ENCODE data around the gene RNASE3.
"Not testable (repeated sequence)": the region's sequence is repeated elsewhere in the genome, so short reads cannot be mapped to it uniquely, and the experiment has no call there.

RNASE3 gene

GRCh38 chr14:20878695-20879094, 12.5 kb upstream of the RNASE3 start:
- in situ Hi-C loops (cut with HindIII; ENCODE audit: low sequenced_read_pairs), result no loop called here
- DNase-seq (ENCODE audit: low read depth, low spot score), result no peak
- TF ChIP-seq, protein P1, sequence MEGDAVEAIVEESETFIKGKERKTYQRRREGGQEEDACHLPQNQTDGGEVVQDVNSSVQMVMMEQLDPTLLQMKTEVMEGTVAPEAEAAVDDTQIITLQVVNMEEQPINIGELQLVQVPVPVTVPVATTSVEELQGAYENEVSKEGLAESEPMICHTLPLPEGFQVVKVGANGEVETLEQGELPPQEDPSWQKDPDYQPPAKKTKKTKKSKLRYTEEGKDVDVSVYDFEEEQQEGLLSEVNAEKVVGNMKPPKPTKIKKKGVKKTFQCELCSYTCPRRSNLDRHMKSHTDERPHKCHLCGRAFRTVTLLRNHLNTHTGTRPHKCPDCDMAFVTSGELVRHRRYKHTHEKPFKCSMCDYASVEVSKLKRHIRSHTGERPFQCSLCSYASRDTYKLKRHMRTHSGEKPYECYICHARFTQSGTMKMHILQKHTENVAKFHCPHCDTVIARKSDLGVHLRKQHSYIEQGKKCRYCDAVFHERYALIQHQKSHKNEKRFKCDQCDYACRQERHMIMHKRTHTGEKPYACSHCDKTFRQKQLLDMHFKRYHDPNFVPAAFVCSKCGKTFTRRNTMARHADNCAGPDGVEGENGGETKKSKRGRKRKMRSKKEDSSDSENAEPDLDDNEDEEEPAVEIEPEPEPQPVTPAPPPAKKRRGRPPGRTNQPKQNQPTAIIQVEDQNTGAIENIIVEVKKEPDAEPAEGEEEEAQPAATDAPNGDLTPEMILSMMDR (IDR thresholded peaks at IDR 0.05; ENCODE audit: low read depth, low read length), result no peak
- no peak overlapping the region for H3K4me3 ChIP-seq (ENCODE audit: low read depth, low read length)

- in situ Hi-C loops (cut with HindIII; ENCODE audit: low sequenced_read_pairs); H3K4me3 ChIP-seq (ENCODE audit: low read depth, low read length); DNase-seq (ENCODE audit: low read depth, low spot score): not testable (repeated sequence)
These were observed 10.0 kb upstream of the RNASE3 start for GRCh38 chr14:20881229-20881628.

- in situ Hi-C loops (cut with HindIII; ENCODE audit: low sequenced_read_pairs); H3K4me3 ChIP-seq (ENCODE audit: low read depth, low read length); DNase-seq (ENCODE audit: low read depth, low spot score): not testable (repeated sequence)
These were observed 8.4 kb upstream of the RNASE3 start for GRCh38 chr14:20882787-20883186.

- in situ Hi-C loops (cut with HindIII; ENCODE audit: low sequenced_read_pairs); H3K4me3 ChIP-seq (ENCODE audit: low read depth, low read length); DNase-seq (ENCODE audit: low read depth, low spot score): not testable (repeated sequence)
These were observed 2.8 kb upstream of the RNASE3 start for GRCh38 chr14:20888411-20888810.

DNA sequence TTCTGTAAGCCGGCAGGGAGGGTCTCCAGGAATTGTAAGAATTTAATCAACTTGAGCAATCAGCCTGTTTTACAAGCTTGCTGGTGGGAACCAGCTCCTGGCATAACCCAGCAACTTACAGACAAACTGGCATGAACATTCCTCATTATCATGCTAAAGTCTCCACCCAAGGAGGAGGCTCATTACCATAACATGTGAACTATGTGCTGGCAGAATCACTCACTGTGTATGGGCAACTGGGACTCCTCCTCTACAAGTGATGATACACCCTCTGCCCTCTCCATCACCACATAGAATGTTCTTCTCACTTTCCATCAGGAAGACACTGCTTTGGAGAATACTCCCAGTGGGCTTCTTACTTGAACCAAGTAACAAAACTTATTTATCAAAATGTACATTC, 4.1 kb downstream of the RNASE3 start:
- DNase-seq (ENCODE audit: low read depth, low spot score); in situ Hi-C loops (cut with HindIII; ENCODE audit: low sequenced_read_pairs): not testable (repeated sequence)

DNA sequence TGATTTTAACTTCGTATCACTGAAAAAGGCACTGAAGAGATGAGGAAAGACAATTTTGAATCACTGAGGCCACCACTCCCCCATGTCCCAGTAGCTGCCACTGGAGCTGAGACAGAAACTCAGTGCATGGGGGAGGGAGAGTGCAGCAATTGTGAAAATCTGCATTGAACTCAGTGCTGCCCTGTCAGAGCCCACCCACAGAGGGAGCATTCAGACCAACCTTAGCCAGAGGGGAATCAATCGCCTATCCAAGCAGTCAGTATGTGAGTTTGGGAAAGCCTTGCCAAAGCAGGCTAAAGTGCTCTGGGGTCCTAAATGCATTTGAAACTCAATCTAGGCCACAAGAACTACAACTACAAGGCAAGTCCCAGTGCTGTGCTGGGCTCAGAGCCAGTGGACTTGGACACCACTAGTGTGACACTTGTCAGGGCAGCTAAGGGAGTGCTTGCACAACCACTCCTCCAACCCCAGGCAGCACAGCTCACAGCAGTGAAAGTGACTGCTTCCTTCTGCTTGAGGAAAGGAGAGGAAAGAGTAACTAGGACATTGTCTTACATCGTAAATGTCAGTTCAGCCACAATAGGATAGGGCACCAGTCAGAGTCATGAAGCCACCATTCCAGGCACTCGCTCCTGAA, 13.3 kb downstream of the RNASE3 start:
- DNase-seq (ENCODE audit: low read depth, low spot score), result no peak
- TF ChIP-seq, protein P1 (IDR thresholded peaks at IDR 0.05; ENCODE audit: low read depth, low read length), result no peak
- H3K4me3 ChIP-seq (ENCODE audit: low read depth, low read length), result no peak overlapping the region
- in situ Hi-C loops (cut with HindIII; ENCODE audit: low sequenced_read_pairs), result no loop called here

More for the DNA sequence above, 4.1 kb downstream of the RNASE3 start:
- not testable (repeated sequence) for H3K4me3 ChIP-seq (ENCODE audit: low read depth, low read length)

- DNase-seq (ENCODE audit: low read depth, low spot score), result no peak
- in situ Hi-C loops (cut with HindIII; ENCODE audit: low sequenced_read_pairs), result no loop called here
- TF ChIP-seq, protein P1 (IDR thresholded peaks at IDR 0.05; ENCODE audit: low read depth, low read length), result no peak
- H3K4me3 ChIP-seq (ENCODE audit: low read depth, low read length), result no peak overlapping the region
These were observed 14.5 kb downstream of the RNASE3 start for GRCh38 chr14:20905676-20906075.

DNA sequence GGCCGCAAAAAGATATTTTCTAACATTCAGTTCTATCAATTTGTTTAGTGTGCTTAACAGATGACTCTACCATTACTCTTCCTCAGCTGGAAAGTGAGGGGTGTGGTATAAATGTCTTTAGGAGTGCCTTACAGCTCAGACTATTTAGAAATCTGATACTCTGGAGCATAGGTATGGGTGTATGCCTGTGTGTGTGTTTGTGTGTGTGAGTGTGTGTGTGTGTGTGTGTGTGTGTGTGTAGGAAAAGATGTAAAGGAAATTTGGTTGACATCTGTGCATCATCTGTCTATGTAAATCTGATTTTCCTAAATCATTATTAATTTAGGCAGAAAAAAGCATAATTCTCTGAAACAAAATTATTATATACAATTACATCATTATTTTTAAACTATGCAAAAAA, 16.0 kb downstream of the RNASE3 start:
- in situ Hi-C loops (cut with HindIII; ENCODE audit: low sequenced_read_pairs), result no loop called here
- no peak overlapping the region for H3K4me3 ChIP-seq (ENCODE audit: low read depth, low read length)
- TF ChIP-seq, protein P1 (IDR thresholded peaks at IDR 0.05; ENCODE audit: low read depth, low read length), result no peak
- no peak for DNase-seq (ENCODE audit: low read depth, low spot score)

GRCh38 chr14:20910822-20911221, 19.6 kb downstream of the RNASE3 start:
- H3K4me3 ChIP-seq (ENCODE audit: low read depth, low read length); DNase-seq (ENCODE audit: low read depth, low spot score); in situ Hi-C loops (cut with HindIII; ENCODE audit: low sequenced_read_pairs): not testable (repeated sequence)

GRCh38 chr14:20919038-20919756, 28.0 kb downstream of the RNASE3 start:
- in situ Hi-C loops (cut with HindIII; ENCODE audit: low sequenced_read_pairs); H3K4me3 ChIP-seq (ENCODE audit: low read depth, low read length); DNase-seq (ENCODE audit: low read depth, low spot score): not testable (repeated sequence)

GRCh38 chr14:20923766-20924297, 32.6 kb downstream of the RNASE3 start:
- H3K4me3 ChIP-seq (ENCODE audit: low read depth, low read length); in situ Hi-C loops (cut with HindIII; ENCODE audit: low sequenced_read_pairs); DNase-seq (ENCODE audit: low read depth, low spot score): not testable (repeated sequence)

All from astrocyte of the spinal cord (primary cell).